Islet precursor cell (in vitro differentiated cells): ENCODE data around the gene APBB2.

Source experiments
- DNase-seq: peaks from one replicate; pipeline ENCODE4 v3.0.0-alpha.2; 2018

Gene APBB2

GRCh38 chr4:40840985-40841571 is 373.3 kb downstream of the APBB2 start:
- DNase-seq: peak; percentile 97

GRCh38 chr4:40840255-40840984 is 373.9 kb downstream of the APBB2 start:
- DNase-seq: no peak

- DNase-seq: no peak
Observed at GRCh38 chr4:40838742-40839141, 375.6 kb downstream of the APBB2 start.

- DNase-seq: no peak
Observed at GRCh38 chr4:40837094-40837870, 377.1 kb downstream of the APBB2 start.

GRCh38 chr4:40833212-40833611 is 381.1 kb downstream of the APBB2 start:
- DNase-seq: no peak

- DNase-seq: no peak
Observed at GRCh38 chr4:40832175-40832574, 382.2 kb downstream of the APBB2 start.

GRCh38 chr4:40831146-40831907 is 383.0 kb downstream of the APBB2 start:
- peak; percentile 12 for DNase-seq

GRCh38 chr4:40829586-40829985 is 384.8 kb downstream of the APBB2 start:
- peak; percentile 30 for DNase-seq

- DNase-seq: peak; percentile 22
Observed at GRCh38 chr4:40828661-40829060, 385.7 kb downstream of the APBB2 start.

- no peak for DNase-seq
Observed at GRCh38 chr4:40827758-40828157, 386.6 kb downstream of the APBB2 start.

GRCh38 chr4:40826821-40827220 is 387.5 kb downstream of the APBB2 start:
- DNase-seq: peak; percentile 22

- peak; percentile 38 for DNase-seq
Observed at GRCh38 chr4:40825014-40825838, 389.1 kb downstream of the APBB2 start.

- peak; percentile 46 for DNase-seq
Observed at GRCh38 chr4:40822420-40823166, 391.7 kb downstream of the APBB2 start.

- DNase-seq: peak; percentile 36
Observed at GRCh38 chr4:40820101-40820500, 394.2 kb downstream of the APBB2 start.

- DNase-seq: peak; percentile 7
Observed at GRCh38 chr4:40817157-40817556, 397.2 kb downstream of the APBB2 start.

GRCh38 chr4:40812856-40813255 is 401.5 kb downstream of the APBB2 start:
- DNase-seq: no peak

GRCh38 chr4:40812386-40812785 is 402.0 kb downstream of the APBB2 start:
- DNase-seq: no peak

GRCh38 chr4:40811956-40812355 is 402.4 kb downstream of the APBB2 start:
- no peak for DNase-seq

GRCh38 chr4:40808926-40809457 is 405.4 kb downstream of the APBB2 start:
- no peak for DNase-seq

GRCh38 chr4:40804598-40804997 is 409.7 kb downstream of the APBB2 start:
- DNase-seq: no peak

- no peak for DNase-seq
Observed at GRCh38 chr4:40800064-40800463, 414.3 kb downstream of the APBB2 start.
